Activated CD4-positive, alpha-beta T cell treated with anti-CD3 and anti-CD28 coated beads for 1 hour (primary cell): ENCODE measurements around the gene POLR3B.
"Not testable (repeated sequence)": the region's sequence is repeated elsewhere in the genome, so short reads cannot be mapped to it uniquely, and the experiment has no call there.

Experiments
- DNase-seq: peaks from one replicate; pipeline ENCODE4 v3.0.0-alpha.2; 2020

Gene POLR3B

DNA sequence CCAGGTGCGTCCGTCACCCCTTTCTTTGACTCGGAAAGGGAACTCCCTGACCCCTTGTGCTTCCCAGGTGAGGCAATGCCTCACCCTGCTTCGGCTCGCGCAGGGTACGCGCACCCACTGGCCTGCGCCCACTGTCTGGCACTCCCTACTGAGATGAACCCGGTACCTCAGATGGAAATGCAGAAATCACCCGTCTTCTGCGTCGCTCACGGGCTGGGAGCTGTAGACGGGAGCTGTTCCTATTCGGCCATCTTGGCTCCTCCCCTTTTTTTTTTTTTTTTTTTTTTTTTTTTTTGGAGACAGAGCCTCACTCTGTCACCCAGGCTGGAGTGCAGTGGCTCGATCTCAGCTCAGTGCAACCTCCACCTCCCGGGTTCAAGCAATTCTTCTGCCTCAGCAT, 120.1 kb downstream of the POLR3B start:
- DNase-seq = not testable (repeated sequence)

DNA sequence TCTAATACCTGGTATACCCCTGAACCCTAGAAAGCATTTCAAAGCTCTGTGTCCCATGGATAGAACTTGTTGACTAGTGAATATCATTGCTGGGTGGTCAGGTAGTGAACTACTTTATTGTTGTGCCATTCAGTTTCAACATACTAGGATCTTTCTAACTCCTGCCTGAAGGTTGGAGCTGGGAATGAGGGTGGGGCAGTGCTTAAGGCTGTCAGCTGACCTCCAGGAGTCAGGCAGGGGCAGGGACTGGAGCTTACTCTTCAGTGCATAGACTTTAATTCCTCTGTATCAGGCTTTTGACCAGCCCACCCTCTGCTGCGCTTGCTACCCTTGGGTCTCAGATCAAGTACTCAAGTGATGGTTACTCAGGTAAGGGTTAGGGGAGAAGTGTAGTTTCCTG, 122.7 kb downstream of the POLR3B start:
- no peak for DNase-seq

- DNase-seq = no peak
These were observed 123.7 kb downstream of the POLR3B start for GRCh38 chr12:106481246-106481645.

- DNase-seq = no peak
These were observed 130.1 kb downstream of the POLR3B start for GRCh38 chr12:106487664-106488063.

GRCh38 chr12:106488884-106489283, 131.3 kb downstream of the POLR3B start:
- DNase-seq = no peak

DNA sequence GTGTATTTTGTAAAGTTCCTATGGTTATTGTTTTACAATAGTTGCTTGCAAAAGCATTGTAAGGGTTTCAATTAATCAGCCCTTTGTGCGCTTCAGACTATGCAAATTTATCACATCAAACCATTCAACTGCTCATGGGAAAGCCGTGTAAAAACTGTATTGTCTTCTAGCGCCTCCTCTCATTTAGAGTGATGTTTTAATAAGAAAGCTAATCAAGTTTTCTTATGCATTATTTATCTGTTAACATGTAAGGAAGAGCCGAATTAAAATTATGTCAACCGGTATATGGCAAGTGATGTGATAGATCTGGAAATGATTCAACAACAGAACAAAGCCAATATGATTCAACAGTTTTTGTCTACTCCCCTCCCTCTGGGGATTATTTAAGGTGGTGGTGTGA, 132.7 kb downstream of the POLR3B start:
- DNase-seq = no peak

DNA sequence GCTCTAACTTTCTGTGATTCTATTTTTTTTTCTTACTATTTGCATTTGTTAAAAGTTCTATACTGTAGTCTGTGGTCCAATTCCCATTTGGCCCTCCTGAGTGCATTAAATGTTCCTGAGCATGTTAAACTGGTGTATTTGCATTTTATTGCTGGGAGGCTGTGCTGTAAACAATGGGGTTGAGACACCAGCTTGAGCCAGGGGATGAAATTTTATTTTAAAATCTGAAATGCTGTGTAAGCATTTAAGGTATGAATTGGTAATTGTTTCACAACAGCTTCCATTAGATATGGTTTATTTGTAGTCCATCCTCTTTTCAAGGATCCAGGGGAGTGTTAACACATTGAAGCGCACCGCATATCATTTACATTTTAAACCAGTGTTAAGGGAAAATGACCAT, 135.3 kb downstream of the POLR3B start:
- DNase-seq = no peak

DNA sequence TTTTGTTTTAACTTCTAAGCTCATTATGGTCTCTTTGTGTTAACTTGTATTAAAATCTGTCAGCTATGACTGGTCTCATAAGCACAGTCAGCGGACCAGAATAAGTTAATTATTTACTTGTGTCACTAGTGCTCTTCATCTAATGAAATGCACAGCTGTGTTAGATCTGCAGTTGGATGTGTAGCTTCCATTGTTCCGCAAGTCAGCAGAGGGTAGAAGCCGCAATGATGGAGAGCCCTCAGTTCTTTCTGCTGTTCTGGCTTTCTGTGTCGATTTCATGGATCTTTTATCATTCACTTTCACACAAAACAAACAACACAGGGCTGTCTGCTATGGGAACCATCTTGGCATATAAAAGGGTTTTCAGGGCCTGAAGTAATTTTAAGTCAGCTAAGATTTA, 136.0 kb downstream of the POLR3B start:
- no peak for DNase-seq

DNA sequence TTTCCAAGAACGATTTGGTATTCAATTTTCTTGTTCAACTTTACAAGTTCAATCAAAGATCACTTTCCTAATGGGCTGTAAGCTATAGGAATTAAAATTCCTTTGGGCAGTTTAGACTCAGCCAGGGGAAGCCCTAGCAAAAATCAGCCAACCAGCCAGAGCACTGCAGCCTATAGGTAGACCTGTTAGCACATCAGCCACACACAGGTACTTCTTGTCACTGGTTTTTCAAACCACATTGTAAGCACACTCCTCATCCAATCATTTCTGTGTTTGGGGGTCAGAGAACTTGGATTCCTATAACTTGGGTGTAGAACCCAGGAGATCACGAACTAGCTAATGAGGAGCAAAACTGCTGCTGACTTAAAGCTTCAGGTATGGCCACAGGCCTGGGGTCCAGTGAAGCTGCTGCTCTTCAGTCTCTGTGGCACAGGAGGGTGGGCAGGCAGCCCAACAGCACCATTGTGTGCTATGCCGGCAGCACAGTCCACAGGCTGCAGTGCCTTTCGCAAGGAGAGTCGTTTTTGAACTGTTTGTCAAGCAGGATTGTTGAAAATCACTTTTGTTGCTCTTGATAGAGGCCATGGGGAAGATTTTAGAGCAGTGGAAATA, 137.9 kb downstream of the POLR3B start:
- no peak for DNase-seq

- DNase-seq = no peak
These were observed 140.5 kb downstream of the POLR3B start for GRCh38 chr12:106498056-106498455.

- DNase-seq = no peak
These were observed 142.1 kb downstream of the POLR3B start for GRCh38 chr12:106499628-106500027.

GRCh38 chr12:106506691-106507090, 149.1 kb downstream of the POLR3B start:
- no peak for DNase-seq

DNA sequence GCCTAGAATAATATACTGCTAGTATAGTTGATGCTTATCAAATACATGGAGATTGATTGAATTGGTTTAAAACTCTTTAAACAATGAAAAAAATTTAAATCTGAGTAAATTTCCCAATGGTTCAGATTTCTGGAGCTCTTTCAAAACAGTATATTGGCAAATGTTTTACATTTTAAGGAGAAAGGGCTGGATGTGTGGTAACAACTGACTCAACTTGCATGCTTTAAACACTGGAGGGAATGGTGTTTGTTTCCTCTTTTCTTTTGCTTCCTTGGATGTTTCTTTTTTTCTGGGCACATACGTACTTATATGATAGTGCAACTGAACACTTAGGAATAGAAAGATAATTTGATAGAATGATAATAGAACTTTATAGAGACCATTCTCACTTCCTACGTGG, 151.4 kb downstream of the POLR3B start:
- no peak for DNase-seq

- no peak for DNase-seq
These were observed 153.8 kb downstream of the POLR3B start for GRCh38 chr12:106511365-106511764.

DNA sequence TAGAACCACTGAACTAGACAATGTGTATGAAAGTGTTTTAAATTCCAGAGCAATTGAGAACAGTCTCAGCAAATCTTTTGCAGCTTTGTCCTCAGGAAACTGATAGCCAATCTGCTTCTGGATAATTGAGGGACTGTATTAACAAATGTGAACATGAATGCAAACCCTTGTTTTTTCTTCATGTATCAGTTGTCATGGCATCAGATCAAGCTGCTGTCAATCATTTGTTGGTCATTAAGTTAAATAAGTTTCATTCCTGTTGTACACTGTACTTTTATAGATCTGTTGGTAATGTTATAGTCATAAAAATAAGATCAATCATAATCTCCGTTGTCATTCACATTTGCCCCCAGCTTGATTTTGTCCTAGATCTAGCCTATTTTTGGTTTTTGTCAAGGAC, 159.8 kb downstream of the POLR3B start:
- DNase-seq = no peak

DNA sequence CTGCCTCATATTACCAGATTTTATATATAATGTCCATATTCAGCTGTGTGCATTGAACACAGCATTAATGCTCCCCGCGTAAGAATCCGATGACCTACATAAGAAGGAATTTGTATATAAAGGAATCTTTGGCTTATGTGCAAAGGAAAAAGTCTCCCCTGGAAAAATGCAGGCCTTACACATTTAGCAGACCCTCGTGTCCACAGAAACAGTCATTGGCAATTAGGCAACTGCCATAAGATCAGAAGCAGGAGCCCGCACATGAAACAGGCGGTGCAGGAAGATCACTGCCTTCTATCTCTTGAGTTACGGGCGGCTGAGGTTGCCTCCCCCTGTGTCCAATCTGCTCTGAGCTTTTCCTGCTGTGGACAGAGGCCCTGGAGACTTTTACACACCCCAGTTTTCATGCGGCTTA, 162.1 kb downstream of the POLR3B start:
- DNase-seq = no peak

DNA sequence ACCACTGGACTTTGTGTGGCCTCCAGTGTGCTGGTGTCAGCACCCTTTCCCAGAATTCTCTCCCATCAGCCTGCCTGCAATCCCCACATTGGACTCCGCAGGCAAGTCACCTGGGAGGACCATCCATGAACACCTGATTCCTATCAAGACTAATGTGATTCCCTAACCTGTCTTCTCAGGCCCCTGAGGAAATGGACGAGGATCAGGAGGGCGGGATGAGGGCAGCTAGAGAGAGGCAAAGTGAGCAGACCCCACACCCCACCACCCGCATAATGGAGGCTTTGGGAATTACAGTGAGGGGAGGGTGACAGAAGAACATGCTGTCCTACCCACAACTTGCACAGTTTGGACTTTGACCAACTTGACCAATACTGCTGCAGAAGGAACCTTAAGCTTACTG, 164.4 kb downstream of the POLR3B start:
- no peak for DNase-seq

GRCh38 chr12:106522708-106523107, 165.2 kb downstream of the POLR3B start:
- no peak for DNase-seq

DNA sequence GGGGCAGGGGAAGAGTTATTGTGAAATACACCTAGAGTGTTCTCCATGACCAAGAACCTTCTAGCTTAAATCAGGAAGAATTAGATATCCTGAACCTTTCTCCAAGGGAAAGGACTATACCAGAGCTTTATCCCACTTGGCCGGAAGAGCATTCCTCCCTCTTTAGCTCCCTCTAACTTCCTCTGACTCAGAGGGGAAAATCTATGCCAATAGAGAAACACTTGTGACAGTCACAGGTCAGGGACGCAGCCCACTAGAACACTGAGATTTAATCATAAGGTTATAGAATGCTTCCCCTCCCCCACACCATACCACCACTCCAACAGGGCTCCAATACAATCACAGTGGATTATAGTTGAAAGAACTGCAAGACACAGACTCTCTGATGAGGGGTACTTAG, 169.8 kb downstream of the POLR3B start:
- DNase-seq = no peak

DNA sequence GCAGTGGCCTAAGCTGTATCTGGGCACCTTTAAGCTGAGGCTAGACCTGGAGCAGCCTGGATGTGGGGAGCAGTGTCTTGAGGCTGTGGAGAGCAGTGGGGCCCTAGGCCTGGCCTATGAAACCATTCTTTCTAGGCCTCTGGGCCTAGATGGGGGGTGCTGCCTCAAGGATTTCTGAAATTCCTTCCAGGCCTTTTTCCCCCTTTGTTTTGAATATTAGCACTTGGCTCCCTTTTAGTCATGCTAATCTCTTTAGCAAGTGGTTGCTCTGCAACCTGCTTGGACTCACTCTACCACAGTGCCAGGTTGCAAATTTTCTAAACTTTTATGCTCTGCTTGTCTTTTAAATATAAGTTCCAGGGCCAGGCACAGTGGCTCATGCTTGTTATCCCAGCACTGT, 183.7 kb downstream of the POLR3B start:
- no peak for DNase-seq

- DNase-seq = no peak
These were observed 193.9 kb downstream of the POLR3B start for GRCh38 chr12:106551410-106551809.

GRCh38 chr12:106552228-106552627, 194.7 kb downstream of the POLR3B start:
- no peak for DNase-seq
